IPS-NIHi7 (cell line): ENCODE measurements around the gene GCGR.

Source experiments
- DNase-seq: peaks from one replicate; pipeline ENCODE4 v3.0.0; 2012; ENCODE audit warnings: mixed read lengths; ENCODE audit errors: extremely low spot score

The GCGR gene

DNA sequence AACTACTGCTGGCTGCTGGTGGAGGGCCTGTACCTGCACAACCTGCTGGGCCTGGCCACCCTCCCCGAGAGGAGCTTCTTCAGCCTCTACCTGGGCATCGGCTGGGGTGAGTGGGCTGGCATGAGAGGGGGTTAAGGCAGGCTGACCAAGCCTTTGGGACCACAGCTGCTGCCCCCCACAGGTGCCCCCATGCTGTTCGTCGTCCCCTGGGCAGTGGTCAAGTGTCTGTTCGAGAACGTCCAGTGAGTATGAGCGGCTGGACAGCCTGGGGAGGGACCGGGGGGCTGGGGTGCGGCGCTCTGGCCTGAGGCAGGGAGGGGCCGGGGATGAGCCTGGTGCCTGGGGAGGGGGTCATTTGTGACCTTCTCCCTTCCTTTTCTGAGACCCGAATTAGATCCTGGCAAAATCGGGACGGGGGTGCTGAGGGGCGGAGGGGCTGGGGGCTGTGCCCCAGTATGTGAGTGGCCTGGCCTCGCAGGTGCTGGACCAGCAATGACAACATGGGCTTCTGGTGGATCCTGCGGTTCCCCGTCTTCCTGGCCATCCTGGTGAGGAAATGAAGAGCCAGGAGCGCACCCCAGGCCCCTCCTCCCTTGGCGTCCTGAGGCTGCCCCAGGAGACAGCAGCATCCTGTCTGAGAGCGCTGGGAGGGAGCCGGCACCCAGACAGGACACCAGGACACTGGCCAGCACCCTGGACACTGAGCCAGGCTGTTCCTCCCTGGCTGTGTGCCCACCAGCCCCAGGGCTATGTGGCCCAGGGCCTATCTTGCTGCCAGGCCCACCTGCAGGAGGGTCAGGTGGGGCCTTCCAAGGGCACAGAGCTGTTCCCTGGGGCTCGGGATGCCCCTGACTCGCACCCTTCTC lies 8.0 kb downstream of the GCGR start:
- DNase-seq = no peak

DNA sequence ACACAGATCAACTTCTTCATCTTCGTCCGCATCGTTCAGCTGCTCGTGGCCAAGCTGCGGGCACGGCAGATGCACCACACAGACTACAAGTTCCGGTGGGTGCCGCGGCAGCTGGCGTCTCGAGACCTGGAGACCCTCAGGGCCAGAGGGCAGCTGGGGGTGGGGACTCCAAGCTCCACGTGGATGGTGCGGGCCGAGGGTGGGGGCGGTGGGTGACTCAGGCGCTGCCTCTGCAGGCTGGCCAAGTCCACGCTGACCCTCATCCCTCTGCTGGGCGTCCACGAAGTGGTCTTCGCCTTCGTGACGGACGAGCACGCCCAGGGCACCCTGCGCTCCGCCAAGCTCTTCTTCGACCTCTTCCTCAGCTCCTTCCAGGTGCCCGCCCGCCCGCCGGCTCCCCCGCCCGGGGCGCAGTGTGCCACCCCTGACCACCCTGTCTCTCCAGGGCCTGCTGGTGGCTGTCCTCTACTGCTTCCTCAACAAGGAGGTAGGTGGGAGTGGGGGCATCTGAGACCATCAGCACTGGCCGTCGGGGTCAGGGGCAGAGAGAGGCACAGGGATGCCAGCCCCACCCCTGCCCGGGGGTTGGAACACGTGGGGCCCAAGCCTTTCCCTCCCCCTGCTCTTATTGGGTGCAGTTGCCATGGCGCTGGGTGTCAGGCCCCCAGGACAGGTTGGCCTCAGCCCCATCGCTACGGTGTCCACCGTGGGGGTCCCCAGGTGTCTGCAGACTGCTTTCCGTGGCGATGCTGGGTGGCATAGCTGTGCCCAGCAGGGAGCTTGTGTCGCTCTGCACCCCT lies 8.8 kb downstream of the GCGR start:
- no peak for DNase-seq

DNA sequence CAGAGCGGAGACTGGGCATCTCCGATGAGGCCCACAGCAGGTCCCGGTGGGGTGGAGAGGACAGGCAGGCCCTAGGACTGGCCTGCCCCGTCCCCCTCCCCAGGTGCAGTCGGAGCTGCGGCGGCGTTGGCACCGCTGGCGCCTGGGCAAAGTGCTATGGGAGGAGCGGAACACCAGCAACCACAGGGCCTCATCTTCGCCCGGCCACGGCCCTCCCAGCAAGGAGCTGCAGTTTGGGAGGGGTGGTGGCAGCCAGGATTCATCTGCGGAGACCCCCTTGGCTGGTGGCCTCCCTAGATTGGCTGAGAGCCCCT lies 9.4 kb downstream of the GCGR start:
- DNase-seq = no peak

DNA sequence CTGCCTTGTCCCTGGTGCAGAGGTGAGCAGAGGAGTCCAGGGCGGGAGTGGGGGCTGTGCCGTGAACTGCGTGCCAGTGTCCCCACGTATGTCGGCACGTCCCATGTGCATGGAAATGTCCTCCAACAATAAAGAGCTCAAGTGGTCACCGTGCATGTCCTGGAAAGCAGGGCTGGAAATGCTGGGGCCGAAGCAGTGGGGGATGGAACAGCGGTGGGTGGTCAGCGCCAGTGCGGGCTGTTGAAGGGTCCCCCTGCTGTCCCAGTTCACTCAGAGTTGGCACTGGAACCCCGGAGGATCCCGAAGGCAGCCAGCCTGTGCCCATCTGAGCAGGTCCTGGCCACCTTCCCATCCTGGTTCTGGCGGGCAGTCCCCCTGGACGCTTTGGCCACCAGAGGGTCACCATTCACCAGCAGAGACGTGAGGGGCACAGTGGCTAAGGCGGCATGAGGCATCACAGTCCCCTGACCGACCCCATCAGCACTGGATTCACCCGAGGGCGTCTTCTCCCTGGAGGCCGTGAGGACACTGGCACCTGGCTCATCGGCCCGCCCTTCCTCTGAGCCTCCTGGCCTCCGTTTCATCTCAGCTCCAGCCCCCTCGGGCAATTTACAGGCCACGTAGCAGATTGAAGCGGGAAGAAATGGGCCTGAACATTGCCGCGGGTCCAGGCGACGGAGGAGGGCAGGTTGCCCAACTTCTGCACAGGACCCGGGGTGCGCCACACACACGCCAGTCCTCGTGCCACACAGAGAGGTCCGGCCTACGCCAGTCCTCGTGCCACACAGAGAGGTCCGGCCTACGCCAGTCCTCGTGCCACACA lies 10.1 kb downstream of the GCGR start:
- DNase-seq = no peak

DNA sequence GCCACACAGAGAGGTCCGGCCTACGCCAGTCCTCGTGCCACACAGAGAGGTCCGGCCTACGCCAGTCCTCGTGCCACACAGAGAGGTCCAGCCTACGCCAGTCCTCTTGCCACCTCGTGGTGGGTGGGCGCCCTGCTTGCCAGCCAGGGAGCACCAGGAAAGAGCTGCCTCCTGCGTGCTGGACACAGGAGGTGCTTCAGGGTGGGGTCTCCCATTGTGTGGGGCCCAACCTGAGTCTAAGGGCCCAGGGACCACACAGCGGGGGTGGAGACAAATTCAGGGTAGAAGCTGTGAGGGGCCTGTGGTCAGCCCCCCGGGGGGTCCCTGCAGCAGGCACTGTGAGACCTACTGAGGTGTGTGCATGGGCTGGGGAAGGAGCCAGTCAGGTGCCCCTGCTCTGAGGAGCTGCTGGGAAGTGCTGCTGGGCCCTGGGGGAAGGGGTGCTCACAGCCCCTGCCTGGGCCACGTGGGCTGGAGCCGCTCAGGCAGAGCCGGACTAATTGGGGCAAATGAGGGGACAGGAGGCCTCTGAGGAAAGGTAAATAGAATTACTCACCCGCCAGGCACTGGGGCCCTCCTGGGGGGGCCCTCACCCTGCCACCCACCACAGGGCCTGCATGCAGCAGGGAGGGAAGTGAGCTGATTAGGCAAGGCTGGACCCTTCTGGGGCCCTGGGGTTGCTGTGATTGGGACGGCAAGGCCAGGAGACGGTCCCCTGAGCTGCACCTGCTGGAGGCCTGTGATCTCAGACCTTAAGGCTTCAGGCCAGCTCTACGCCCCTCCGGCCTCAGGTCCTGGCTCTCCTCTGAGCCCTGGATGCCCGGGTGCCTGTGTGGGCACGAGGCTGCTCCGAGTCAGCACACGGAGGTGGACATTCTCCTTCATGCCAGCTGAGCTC lies 11.0 kb downstream of the GCGR start:
- DNase-seq = no peak

DNA sequence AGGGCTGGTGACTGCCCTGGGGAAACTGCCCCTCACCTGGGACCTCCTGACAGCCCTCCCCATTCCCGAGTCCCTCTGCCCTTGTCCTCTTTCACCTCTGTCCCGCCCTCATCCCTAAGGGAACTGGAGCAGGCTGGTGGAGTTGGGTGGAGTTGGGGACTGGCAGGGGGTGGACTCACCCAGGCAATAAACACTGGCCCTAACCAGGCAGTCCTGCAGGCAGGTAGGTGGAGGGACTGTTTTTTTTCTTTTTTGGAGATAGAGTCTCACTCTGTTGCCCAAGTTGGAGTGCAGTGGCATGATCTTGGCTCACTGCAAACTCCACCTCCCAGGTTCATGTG lies 11.7 kb downstream of the GCGR start:
- DNase-seq = no peak

DNA sequence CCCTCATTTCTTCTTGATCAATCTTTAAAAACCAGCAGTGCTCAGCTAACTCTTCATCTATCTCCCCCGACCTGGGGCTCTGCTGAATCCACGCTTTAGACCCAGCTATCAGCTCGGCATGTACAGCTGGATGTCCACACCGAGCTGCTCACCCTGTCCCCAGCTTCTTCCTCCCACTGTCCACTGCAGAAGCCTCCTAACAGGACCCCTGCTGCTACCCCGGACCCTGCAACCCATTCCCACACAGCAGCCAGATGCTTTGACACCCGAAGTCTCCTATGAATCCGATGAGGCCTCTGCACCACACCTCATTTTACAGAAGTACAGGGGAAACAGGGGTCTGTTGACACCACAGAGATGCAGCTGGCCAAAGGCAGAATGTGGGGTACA lies 13.8 kb downstream of the GCGR start:
- no peak for DNase-seq

DNA sequence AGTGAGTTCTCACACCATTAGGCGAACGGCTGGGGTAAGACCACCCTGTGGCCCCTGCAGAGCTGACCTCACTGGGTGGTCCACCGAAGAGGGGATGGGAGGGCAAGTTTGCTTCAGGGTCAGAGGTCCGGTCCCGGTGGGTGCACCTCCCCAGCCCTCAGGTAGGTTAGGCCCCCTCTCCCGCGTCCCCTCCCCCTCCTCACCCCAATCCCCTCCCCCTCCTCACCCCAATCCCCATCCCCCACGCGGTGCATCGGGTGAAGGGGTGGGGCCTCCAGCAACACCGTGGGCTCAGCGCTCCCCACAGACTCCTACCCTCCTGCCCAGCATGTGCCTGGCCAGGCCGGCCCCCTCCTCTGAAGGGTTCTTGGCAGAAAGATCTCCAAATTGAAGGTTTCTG lies 15.8 kb downstream of the GCGR start:
- DNase-seq = no peak

DNA sequence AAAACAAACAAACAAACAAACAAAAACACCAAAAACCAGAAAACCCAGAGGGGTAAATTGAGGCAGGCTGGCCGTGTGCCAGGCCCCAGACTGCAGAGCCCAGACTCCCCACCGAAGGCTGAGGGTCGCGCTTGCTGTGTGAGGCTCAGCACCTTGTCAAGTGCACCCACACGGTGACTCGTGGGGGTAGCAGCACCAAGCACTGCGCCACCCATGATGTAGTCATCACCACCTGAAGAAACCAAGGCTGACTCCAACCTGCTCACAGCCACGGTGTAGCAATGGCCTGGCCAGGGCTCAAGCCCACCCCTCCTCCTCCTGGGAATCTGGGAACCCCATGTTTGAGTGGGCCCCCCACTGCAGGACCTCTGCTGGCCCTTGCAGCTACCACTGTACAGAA lies 17.2 kb downstream of the GCGR start:
- no peak for DNase-seq

DNA sequence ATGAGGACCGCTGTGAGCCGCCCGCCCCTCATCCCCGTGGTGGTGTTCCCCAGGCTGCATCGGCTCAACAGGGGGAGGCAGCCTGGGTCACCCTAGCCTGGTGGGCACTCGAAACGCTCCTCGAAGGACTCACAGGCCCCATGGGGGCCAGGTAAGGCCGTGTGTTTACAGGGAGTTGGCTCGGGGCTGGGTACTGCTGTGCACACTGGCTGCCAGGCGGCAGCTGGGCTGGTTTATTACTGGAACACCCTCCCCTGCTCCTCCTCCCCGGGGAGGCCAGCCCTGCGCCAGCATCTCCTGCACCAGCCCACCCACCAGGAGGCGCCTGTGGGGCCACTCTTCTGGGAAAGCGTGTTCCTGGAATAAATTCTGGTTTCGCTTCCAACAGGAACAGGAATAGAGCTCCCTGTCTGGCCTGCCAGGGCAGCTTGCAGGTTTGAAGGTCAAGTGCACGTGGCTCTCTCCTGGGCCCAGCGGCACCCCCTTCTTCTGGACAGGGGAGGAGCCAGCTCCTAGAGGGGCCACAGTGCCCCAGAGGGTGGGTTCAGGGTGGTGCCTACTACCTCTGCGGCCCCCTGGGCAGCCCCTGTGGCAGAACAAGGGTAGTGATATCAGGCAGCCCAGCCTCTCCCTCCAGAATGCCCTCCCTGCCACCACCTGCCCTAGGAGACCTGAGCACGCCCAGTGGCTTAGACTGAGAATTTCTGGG lies 17.8 kb downstream of the GCGR start:
- DNase-seq = peak; percentile 75

DNA sequence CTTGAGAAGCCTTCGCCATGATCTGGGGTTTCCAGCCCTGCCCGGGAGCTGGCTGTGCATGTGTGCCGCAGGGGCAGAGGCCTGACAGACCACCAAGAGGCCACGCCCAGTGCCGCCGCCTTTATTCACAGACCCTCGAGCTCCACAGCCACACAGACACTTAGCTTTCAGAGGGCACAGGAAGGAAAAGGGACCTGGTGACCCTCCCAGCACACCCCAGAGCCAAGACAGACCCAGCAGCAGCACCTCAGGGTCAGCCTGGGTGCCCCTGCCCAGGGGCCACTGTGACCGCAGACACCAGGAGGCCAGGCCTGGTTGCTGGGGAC lies 18.3 kb downstream of the GCGR start:
- no peak for DNase-seq

DNA sequence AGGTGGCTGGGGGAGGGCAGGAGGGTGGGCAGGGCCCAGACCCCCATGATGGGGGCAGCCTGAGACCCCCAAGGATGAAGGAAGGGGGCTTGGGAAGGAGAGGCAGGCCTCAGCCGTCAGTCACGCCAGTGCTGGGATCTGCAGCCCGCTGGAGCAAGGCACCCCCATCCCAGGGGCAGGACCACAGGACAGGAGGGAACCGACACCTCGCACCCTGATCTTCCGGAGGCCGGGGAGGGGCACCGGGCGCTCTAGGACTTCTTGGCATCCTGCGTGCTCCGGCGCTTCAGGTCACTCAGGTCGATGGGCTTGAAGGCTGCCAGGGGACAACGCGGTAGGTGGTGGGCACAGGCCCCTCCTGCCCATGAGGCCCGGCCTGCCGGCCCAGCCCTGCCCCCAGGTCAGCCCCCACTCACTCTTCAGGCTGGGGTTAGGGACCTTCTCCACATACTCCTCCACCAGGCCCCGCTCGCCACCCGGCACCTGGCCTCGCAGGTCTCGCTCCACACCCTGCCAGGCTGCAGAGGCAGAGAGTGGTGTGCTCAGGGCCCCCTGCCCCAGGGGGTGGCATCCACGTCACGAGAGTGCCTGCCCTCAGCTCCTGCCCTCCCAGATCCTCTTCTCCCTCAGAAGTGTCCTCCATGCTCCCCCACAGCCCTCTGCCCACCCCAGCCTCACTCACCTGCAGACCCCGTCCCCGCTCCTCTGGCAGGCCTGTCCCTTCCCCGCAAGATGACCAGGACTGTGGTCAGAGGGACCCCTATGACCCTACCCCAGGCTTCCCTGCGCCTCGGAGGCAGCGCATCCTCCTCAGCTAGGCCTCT lies 19.3 kb downstream of the GCGR start:
- no peak for DNase-seq

DNA sequence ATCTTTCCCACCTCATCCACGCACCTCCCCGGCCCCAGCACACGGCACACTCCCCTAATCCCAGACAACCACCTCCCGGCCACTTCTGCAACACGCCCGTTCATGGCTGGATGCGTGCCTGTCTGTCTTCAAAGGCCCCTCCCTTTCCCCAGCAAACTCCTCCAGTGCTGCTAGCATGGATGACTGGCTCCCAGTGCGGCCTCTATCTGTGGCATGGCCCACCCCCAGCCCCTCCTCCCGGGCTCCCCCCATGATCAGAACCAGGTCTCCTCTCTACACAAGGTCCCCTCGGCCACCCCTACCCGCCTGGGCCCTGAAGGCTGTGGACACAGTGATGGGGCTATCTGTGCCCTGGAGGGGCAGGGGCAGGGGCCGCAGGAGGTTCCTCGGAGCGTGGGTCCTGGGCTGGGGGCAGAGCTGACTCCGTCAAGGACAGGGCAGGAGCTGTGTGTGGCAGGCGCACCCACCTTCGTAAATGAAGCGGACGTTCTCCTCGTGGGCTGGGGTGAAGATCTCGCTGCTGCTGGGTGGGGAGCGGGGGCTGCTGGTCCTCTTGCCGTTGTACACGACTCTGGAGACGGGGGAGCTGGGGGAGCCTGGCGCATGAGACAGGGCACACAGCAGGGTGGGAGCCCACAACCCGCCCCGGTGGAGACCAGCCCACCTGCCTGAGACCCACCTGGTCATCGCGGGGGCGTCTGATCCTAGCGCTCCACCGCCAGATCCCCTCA lies 20.0 kb downstream of the GCGR start:
- DNase-seq = no peak

DNA sequence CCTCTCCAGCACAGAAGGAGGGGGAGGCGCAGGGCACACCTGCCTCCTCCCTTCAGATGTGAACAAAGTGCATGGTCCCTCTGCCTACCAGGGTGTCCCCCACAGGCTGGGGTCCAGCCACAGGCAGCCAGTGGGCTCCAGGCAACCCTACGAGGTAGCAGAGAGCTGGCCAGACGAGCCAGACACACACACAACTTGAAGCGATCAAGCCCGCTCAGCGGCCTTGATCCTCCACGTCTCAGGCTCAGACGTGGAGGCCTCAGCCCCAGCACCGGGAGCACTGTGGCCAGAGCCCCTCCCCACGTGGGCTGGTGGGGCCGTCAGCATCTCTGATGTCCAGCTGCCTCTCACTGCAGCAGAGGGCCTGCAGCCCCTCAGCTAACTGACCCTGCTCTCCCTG lies 20.6 kb downstream of the GCGR start:
- DNase-seq = no peak

DNA sequence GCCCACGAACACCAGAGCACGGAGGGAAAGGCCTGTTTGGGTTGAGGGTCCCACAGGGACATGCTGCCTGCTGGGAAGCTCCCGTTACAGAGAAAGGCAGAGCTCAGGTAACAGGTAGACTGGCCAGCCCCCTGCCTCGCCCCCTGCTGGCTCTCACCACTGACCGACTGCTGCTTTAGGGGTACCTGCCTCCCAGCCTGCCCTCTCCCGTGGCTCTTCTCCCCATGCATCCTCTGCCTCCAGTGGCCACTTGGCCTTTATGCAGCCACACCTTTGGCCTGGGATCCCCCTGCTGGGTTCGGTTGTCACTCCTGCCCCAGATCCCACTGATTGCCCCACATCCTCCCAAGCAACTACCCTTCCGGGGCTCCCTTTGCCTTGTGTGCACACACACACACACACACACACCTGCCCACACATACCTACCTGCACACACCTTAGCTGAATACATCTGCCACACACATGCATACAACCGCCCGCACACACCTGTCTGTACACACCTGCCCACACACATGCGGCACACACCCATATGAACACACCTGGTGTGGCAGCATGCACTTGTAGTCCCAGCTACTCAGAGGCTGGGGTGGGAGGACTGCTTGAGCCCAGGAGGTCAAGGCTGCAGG lies 22.0 kb downstream of the GCGR start:
- no peak for DNase-seq

DNA sequence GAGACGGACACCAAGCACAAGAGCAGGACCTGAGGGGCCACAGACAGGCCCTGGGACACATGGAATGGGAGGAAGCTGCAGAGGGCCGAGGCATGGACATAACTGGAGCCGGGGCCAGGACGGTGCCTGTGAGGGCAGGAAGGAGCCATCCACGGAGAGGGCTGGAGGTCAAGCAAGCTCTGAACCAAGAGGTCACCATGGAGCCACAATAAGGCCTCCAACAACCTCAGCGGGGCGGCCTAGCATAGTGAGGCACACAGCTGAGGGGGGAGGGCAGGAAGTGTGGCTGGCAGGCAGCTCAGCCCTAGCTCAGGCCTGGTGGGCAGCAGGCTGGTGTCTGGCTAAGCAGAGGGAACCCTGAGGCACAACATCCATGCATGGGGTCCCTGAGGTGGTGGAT lies 24.7 kb downstream of the GCGR start:
- no peak for DNase-seq

DNA sequence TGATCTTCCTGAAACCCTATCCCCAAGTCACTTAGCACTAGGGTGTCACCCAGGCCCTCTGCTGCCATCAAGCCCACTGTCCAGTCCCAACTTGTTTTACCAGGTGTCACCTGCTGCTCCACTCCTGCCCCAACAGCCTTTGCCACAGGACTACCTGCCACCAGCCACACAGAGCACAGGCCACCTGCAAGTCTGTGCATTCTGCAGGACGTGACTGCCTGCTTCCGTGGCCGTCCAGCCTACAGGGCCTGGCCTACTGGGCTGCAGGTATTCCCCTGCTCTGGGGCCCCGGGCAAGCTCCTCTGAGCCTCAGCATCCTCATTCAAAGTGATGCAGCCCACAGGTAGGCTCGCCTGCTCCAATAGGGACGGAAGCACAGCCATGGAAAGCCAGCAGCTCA lies 25.9 kb downstream of the GCGR start:
- DNase-seq = no peak

DNA sequence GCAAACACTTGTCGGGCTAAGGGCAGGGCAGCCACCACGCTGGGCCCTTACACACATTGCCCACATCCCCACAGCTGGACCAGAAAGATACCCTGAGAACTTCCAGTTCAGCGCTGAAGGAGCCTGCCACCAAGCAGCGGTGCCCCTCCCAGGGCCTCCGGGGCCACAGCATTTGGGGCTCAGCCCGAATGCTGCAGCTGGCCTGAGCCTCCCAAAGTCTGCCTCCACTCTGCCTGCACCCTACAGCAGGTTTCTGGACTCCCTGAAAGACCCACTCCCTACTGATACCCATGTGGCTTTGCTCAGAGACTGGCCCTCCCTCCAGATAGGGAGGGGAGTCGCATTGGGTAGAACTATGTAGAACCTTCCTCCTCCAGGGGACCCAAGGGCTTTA lies 27.6 kb downstream of the GCGR start:
- no peak for DNase-seq

DNA sequence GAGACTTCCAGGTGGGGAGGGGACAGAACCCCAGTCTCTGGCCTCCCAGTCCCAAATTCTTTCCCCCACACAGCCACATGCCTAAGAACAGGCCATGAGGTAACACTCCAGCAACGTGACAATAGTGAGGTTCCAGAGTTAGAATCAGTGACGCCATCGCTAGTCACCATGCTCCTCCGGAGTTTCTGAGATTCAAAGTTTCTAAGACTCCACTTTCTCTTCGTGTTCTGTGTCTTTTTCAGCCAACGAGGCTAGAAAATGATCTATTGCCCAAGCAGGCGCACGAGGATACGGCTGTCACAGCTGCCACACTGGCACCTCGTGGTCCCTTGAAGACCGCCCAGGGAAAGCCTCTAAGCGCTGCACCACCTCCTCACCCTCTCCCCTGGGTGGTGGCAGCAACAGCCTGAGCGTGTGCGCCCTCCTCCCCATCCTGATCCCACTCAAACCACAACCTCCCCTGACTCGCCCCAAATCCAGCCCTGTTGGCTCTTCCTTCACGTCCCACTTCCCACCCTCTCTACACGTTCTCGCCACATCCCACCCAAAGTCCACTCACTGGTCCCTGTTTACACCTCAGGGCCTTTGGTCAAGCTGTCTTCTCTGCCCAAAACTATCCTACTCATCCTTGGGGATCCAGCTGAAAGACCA lies 28.1 kb downstream of the GCGR start:
- no peak for DNase-seq
